ENCODE results near the gene MRTFA. TPM values are rescaled to one million over a fixed set of nuclear protein-coding genes. Genes with fewer than 3 reads are reported as not detected.

The MRTFA gene
- total RNA-seq, 3 donors from 2014 or later (not counting 1 experiment from before 2014, with no cell fraction given) = 81.8 to 91.9 (median 83.5) TPM

GRCh38 chr22:40597526-40598430 lies 38.7 kb downstream of the MRTFA start:
- H3K36me3 ChIP-seq (ENCODE audit: control insufficient read depth, insufficient read depth, low read length) = no peaks in the 10 kb centered on the region
- Mint-ChIP-seq H3K36me3 (no peaks in the 10 kb centered on the region), H3K9me3 (no peaks in the 10 kb centered on the region), H3K4me3 (no peak overlapping the region), H3K27ac (no peak overlapping the region), H3K4me1 (peaks cover 48 to 60% of the 10 kb centered on the region in 2 donors), H3K27me3 (ENCODE audit: low read depth in 2 of 2) (no peaks in the 10 kb centered on the region)
- no peak overlapping the region for H3K27ac ChIP-seq (ENCODE audit: low read length)
- no peak overlapping the region for H3K4me3 ChIP-seq (ENCODE audit: low read length)
- no peaks in the 10 kb centered on the region for H3K4me1 ChIP-seq (ENCODE audit: control insufficient read depth, insufficient read depth, low read length)
- intact Hi-C loops (cut with micrococcal nuclease) = no loop called here
- ATAC-seq (no peak), DNase-seq (no peak)
- WGBS (ENCODE audit: insufficient coverage) = 92% methylated on average over 5 of the region's 7 CpGs
- H3K27me3 ChIP-seq (ENCODE audit: control insufficient read depth, insufficient read depth, low read length) = no peaks in the 10 kb centered on the region
- H3K9me3 ChIP-seq (ENCODE audit: control insufficient read depth, insufficient read depth, low read length) = no peaks in the 10 kb centered on the region
- no peak for TF ChIP-seq CTCF (IDR thresholded peaks at IDR 0.05)

- H3K36me3 ChIP-seq (ENCODE audit: control insufficient read depth, insufficient read depth, low read length) = no peaks in the 10 kb centered on the region
- Mint-ChIP-seq H3K27me3 (ENCODE audit: low read depth in 2 of 2) (no peaks in the 10 kb centered on the region), H3K4me3 (no peak overlapping the region), H3K9me3 (no peaks in the 10 kb centered on the region), H3K27ac (no peak overlapping the region), H3K36me3 (no peaks in the 10 kb centered on the region), H3K4me1 (peaks cover 50 to 57% of the 10 kb centered on the region in 2 donors)
- no peaks in the 10 kb centered on the region for H3K27me3 ChIP-seq (ENCODE audit: control insufficient read depth, insufficient read depth, low read length)
- 92% methylated on average over 1 of the region's 2 CpGs for WGBS (ENCODE audit: insufficient coverage)
- H3K27ac ChIP-seq (ENCODE audit: low read length) = no peak overlapping the region
- ATAC-seq (no peak), DNase-seq (no peak)
- no peak overlapping the region for H3K4me3 ChIP-seq (ENCODE audit: low read length)
- no peaks in the 10 kb centered on the region for H3K4me1 ChIP-seq (ENCODE audit: control insufficient read depth, insufficient read depth, low read length)
- intact Hi-C loops (cut with micrococcal nuclease) = no loop called here
- H3K9me3 ChIP-seq (ENCODE audit: control insufficient read depth, insufficient read depth, low read length) = no peaks in the 10 kb centered on the region
- TF ChIP-seq CTCF (IDR thresholded peaks at IDR 0.05) = no peak
Observed at GRCh38 chr22:40595497-40596234, 40.9 kb downstream of the MRTFA start.

GRCh38 chr22:40594924-40595323 lies 41.6 kb downstream of the MRTFA start:
- intact Hi-C loops (cut with micrococcal nuclease) = no loop called here
- ATAC-seq (no peak), DNase-seq (no peak)
- no peak overlapping the region for H3K27ac Mint-ChIP-seq
- WGBS (ENCODE audit: insufficient coverage) = 99% methylated on average over 5 of the region's 8 CpGs
- Histone ChIP-seq H3K27ac (ENCODE audit: low read length) (no peak overlapping the region), H3K4me1 (ENCODE audit: control insufficient read depth, insufficient read depth, low read length) (no peaks in the 10 kb centered on the region), H3K27me3 (ENCODE audit: control insufficient read depth, insufficient read depth, low read length) (no peaks in the 10 kb centered on the region), H3K4me3 (ENCODE audit: low read length) (no peak overlapping the region), H3K9me3 (ENCODE audit: control insufficient read depth, insufficient read depth, low read length) (no peaks in the 10 kb centered on the region), H3K36me3 (ENCODE audit: control insufficient read depth, insufficient read depth, low read length) (no peaks in the 10 kb centered on the region)
- no peaks in the 10 kb centered on the region for H3K36me3 Mint-ChIP-seq
- H3K27me3 Mint-ChIP-seq (ENCODE audit: low read depth in 2 of 2) = no peaks in the 10 kb centered on the region
- H3K4me1 Mint-ChIP-seq = peaks cover 45 to 56% of the 10 kb centered on the region in 2 donors
- no peak for TF ChIP-seq CTCF (IDR thresholded peaks at IDR 0.05)
- H3K9me3 Mint-ChIP-seq = no peaks in the 10 kb centered on the region
- no peak overlapping the region for H3K4me3 Mint-ChIP-seq
